Trophoblast cell (in vitro differentiated cells and primary cell): ENCODE measurements around the gene CHST3.
"Not testable (repeated sequence)": the region's sequence is repeated elsewhere in the genome, so short reads cannot be mapped to it uniquely, and the experiment has no call there.

Source experiments
- DNase-seq, 2 donors: peaks; one replicate each; pipeline ENCODE4 v3.0.0-alpha.2; 2016
- H2AFZ ChIP-seq: 2 replicates; pipeline ENCODE4 v1.6.1; 2013; ENCODE audit warnings: low read length, moderate library complexity, mild to moderate bottlenecking; ENCODE audit not compliant: insufficient read depth, poor library complexity
- H2AK5ac ChIP-seq: 2 replicates; pipeline ENCODE4 v1.6.1; 2013; ENCODE audit warnings: mild to moderate bottlenecking, low read length
- H2BK120ac ChIP-seq: 2 replicates; pipeline ENCODE4 v1.6.1; 2013; ENCODE audit warnings: low read length, mild to moderate bottlenecking, moderate library complexity; ENCODE audit not compliant: insufficient read depth, poor library complexity
- H2BK12ac ChIP-seq: 2 replicates; pipeline ENCODE4 v1.6.1; 2013; ENCODE audit warnings: mild to moderate bottlenecking, low read length, moderate library complexity
- H2BK5ac ChIP-seq: 2 replicates; pipeline ENCODE4 v1.6.1; 2013; ENCODE audit warnings: low read length, low read depth, moderate library complexity, mild to moderate bottlenecking; ENCODE audit not compliant: poor library complexity
- H3K14ac ChIP-seq: 2 replicates; pipeline ENCODE4 v1.6.1; 2013; ENCODE audit warnings: mild to moderate bottlenecking, low read length
- H3K18ac ChIP-seq: 2 replicates; pipeline ENCODE4 v1.6.1; 2013; ENCODE audit warnings: mild to moderate bottlenecking, low read length
- H3K23ac ChIP-seq: 2 replicates; pipeline ENCODE4 v1.6.1; 2013; ENCODE audit warnings: low read length
- H3K27ac ChIP-seq: 2 replicates; pipeline ENCODE4 v1.5.1; 2013; ENCODE audit warnings: low read depth, mild to moderate bottlenecking, inconsistent platforms, low read length, moderate library complexity
- H3K27me3 ChIP-seq: 2 replicates; pipeline ENCODE4 v1.6.1; 2013; ENCODE audit warnings: inconsistent platforms, mild to moderate bottlenecking, low read length, moderate library complexity; ENCODE audit not compliant: insufficient read depth
- H3K36me3 ChIP-seq, 2 experiments: 1 replicate in 1 of 2; 2 replicates in 1 of 2; pipeline ENCODE4 v1.6.1; 2013; ENCODE audit warnings: low read length in 2 of 2, mild to moderate bottlenecking in 2 of 2, moderate library complexity in 1 of 2; ENCODE audit not compliant: insufficient read depth in 2 of 2, control insufficient read depth in 1 of 2
- H3K4ac ChIP-seq: 2 replicates; pipeline ENCODE4 v1.6.1; 2013; ENCODE audit warnings: low read depth, mild to moderate bottlenecking, low read length, moderate library complexity
- H3K4me1 ChIP-seq, 2 experiments: 1 replicate in 1 of 2; 2 replicates in 1 of 2; pipeline ENCODE4 v1.6.1; 2013; ENCODE audit warnings: low read length in 2 of 2, mild to moderate bottlenecking in 2 of 2, moderate library complexity in 1 of 2; ENCODE audit not compliant: insufficient read depth in 2 of 2, control insufficient read depth in 1 of 2
- H3K4me2 ChIP-seq: 2 replicates; pipeline ENCODE4 v1.6.1; 2013; ENCODE audit warnings: inconsistent platforms, mild to moderate bottlenecking, low read length, moderate library complexity
- H3K4me3 ChIP-seq: 2 replicates; pipeline ENCODE4 v1.5.1; 2013; ENCODE audit warnings: mild to moderate bottlenecking, low read depth, low read length, inconsistent platforms
- H3K79me1 ChIP-seq: one replicate; pipeline ENCODE4 v1.6.1; 2013; ENCODE audit warnings: low read length
- H3K79me2 ChIP-seq: 2 replicates; pipeline ENCODE4 v1.6.1; 2013; ENCODE audit warnings: low read length, mild to moderate bottlenecking; ENCODE audit not compliant: control insufficient read depth, insufficient read depth, poor library complexity
- H3K9ac ChIP-seq: 2 replicates; pipeline ENCODE4 v1.6.1; 2013; ENCODE audit warnings: mild to moderate bottlenecking, low read length
- H3K9me3 ChIP-seq: 2 replicates; pipeline ENCODE4 v1.6.1; 2013; ENCODE audit warnings: low read depth, mild to moderate bottlenecking, control low read depth, inconsistent platforms, low read length; ENCODE audit not compliant: insufficient read depth
- H4K12ac ChIP-seq: 2 replicates; pipeline ENCODE4 v1.6.1; 2013; ENCODE audit warnings: low read depth, mild to moderate bottlenecking, low read length, moderate library complexity
- H4K8ac ChIP-seq: 2 replicates; pipeline ENCODE4 v1.6.1; 2013; ENCODE audit warnings: low read depth, mild to moderate bottlenecking, low read length, moderate library complexity
- H4K91ac ChIP-seq: one replicate; pipeline ENCODE4 v1.6.1; 2013; ENCODE audit warnings: low read depth, mild to moderate bottlenecking, low read length, moderate library complexity
- WGBS: extraction: QIAGEN DNeasy Blood & Tissue Kit; methylation state at CpG from one replicate; pipeline ENCODE4 v1.1.7; 2013; ENCODE audit warnings: missing lambda C conversion rate; ENCODE audit not compliant: insufficient read length, insufficient coverage; ENCODE audit errors: extremely low coverage; 5-methylcytosine and 5-hydroxymethylcytosine counted together

Gene CHST3

GRCh38 chr10:72029414-72029813, 65.2 kb downstream of the CHST3 start:
- Histone ChIP-seq H2BK120ac (no peak overlapping the region), H2AFZ (peak overlapping the region; percentile 56), H3K79me2 (no peaks in the 10 kb centered on the region), H2BK5ac (no peak overlapping the region), H2BK12ac (peak overlapping the region; percentile 37), H3K9ac (no peak overlapping the region), H3K4me2 (no peak overlapping the region), H2AK5ac (peak overlapping the region; percentile 51), H3K23ac (no peak overlapping the region), H3K27ac (no peak overlapping the region), H3K14ac (no peak overlapping the region), H3K4me1 (peaks cover 7 to 19% of the 10 kb centered on the region in 2 experiments), H4K12ac (no peak overlapping the region), H3K4ac (no peak overlapping the region), H4K8ac (no peak overlapping the region), H3K9me3 (peaks cover 2% of the 10 kb centered on the region), H3K27me3 (no peaks in the 10 kb centered on the region), H3K18ac (no peak overlapping the region), H3K79me1 (peaks cover 11% of the 10 kb centered on the region), H4K91ac (peak overlapping the region; percentile 16), H3K4me3 (no peak overlapping the region), H3K36me3 (no peaks in the 10 kb centered on the region)
- WGBS = no CpG with 5 or more reads among the region's 1 CpG
- no peak for DNase-seq

GRCh38 chr10:72030762-72031543, 66.8 kb downstream of the CHST3 start:
- H3K27me3 ChIP-seq = no peaks in the 10 kb centered on the region
- H2BK12ac ChIP-seq = peak overlapping the region; percentile 25
- peaks cover 2% of the 10 kb centered on the region for H3K9me3 ChIP-seq
- H3K4me1 ChIP-seq = peaks cover 16 to 25% of the 10 kb centered on the region in 2 experiments
- no peak overlapping the region for H3K23ac ChIP-seq
- H3K27ac ChIP-seq = no peak overlapping the region
- H3K4me3 ChIP-seq = no peak overlapping the region
- no peak overlapping the region for H3K4ac ChIP-seq
- peak overlapping the region; percentile 32 for H3K14ac ChIP-seq
- no peaks in the 10 kb centered on the region for H3K36me3 ChIP-seq
- H3K18ac ChIP-seq = peak overlapping the region; percentile 46
- peaks cover 17% of the 10 kb centered on the region for H3K79me1 ChIP-seq
- DNase-seq = no peak
- H3K4me2 ChIP-seq = no peak overlapping the region
- H2BK120ac ChIP-seq = peak overlapping the region; percentile 10
- H4K91ac ChIP-seq = peak overlapping the region; percentile 63
- H4K12ac ChIP-seq = no peak overlapping the region
- H2AFZ ChIP-seq = no peak overlapping the region
- peak overlapping the region; percentile 29 for H2AK5ac ChIP-seq
- peaks cover 6% of the 10 kb centered on the region for H3K79me2 ChIP-seq
- H2BK5ac ChIP-seq = no peak overlapping the region
- no CpG with 5 or more reads among the region's 19 CpGs for WGBS
- H4K8ac ChIP-seq = peak overlapping the region; percentile 58
- no peak overlapping the region for H3K9ac ChIP-seq

GRCh38 chr10:72031706-72032105, 67.5 kb downstream of the CHST3 start:
- no peak overlapping the region for H2BK12ac ChIP-seq
- peaks cover 20 to 26% of the 10 kb centered on the region in 2 experiments for H3K4me1 ChIP-seq
- H3K36me3 ChIP-seq = no peaks in the 10 kb centered on the region
- H3K79me2 ChIP-seq = peaks cover 7% of the 10 kb centered on the region
- no peak overlapping the region for H3K27ac ChIP-seq
- no peak overlapping the region for H3K4ac ChIP-seq
- H3K79me1 ChIP-seq = peaks cover 21% of the 10 kb centered on the region
- H3K23ac ChIP-seq = no peak overlapping the region
- WGBS = no CpG with 5 or more reads among the region's 10 CpGs
- H4K8ac ChIP-seq = no peak overlapping the region
- no peak overlapping the region for H4K12ac ChIP-seq
- no peak overlapping the region for H2AFZ ChIP-seq
- DNase-seq = no peak
- no peak overlapping the region for H2BK120ac ChIP-seq
- H3K9ac ChIP-seq = no peak overlapping the region
- no peak overlapping the region for H3K4me2 ChIP-seq
- H2AK5ac ChIP-seq = no peak overlapping the region
- no peak overlapping the region for H3K14ac ChIP-seq
- H4K91ac ChIP-seq = peak overlapping the region; percentile 2
- H3K27me3 ChIP-seq = no peaks in the 10 kb centered on the region
- H3K9me3 ChIP-seq = peaks cover 2% of the 10 kb centered on the region
- H3K18ac ChIP-seq = no peak overlapping the region
- no peak overlapping the region for H3K4me3 ChIP-seq
- no peak overlapping the region for H2BK5ac ChIP-seq

GRCh38 chr10:72032409-72033162, 68.4 kb downstream of the CHST3 start:
- DNase-seq = peak in 1 of 2 donors; percentile 35
- H3K27me3 ChIP-seq, H3K23ac ChIP-seq, H2BK5ac ChIP-seq, H3K4ac ChIP-seq, H3K14ac ChIP-seq, H3K27ac ChIP-seq, H3K4me2 ChIP-seq, H2BK120ac ChIP-seq, H3K79me2 ChIP-seq, H3K36me3 ChIP-seq, H3K9me3 ChIP-seq, H3K18ac ChIP-seq, H4K12ac ChIP-seq, H3K9ac ChIP-seq, H3K4me3 ChIP-seq, H2AFZ ChIP-seq: not testable (repeated sequence)
- peak overlapping the region; percentile 18 for H2BK12ac ChIP-seq
- peaks cover 27% of the 10 kb centered on the region for H3K79me1 ChIP-seq
- H2AK5ac ChIP-seq = peak overlapping the region; percentile 80
- peak overlapping the region; percentile 54 for H4K8ac ChIP-seq
- H3K4me1 ChIP-seq = peaks cover 26 to 29% of the 10 kb centered on the region in 2 experiments
- no CpG with 5 or more reads among the region's 11 CpGs for WGBS
- H4K91ac ChIP-seq = peak overlapping the region; percentile 60
